Retina (tissue), 1 donor: ENCODE results near the gene SHF.

Experiments used
- DNase-seq: peaks from one replicate; pipeline ENCODE4 v3.0.0-alpha.2; 2016

SHF gene

DNA sequence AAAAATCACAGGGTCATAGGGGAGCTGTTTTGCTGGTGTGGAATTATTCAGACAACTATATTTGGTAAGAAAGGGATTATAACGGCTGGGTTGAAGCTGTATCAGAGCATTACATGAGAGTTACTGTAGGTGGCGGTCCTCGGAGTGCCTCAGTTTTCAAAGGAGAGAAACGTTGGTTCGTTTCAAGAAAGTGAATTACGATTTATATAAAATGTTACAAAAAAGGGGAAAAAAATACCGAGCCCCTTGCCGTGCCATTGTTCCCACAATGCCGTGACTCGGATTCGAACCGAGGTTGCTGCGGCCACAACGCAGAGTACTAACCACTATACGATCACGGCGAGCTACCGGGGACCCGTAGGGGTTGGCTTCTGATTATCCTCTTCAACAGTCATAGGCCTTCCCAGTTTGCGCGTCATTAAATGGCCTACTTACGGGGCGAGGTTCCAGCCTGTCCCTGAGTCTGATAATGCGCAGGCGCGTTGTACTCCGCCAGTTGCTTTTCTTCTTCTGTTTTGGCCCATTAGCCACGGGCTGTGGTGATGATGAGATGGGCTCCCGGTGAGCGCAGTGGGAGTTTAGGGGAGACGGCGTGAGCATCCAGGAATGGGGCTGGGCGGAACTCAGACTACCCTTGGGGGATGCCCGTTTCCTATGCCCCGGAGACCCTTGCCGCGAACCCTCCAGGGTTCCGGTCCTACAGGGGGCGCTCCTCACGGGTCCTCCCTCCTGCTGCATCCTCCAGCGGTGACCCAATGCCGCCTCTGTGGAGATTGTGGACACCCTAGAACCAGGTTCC, 10.8 kb upstream of the SHF start:
- peak; percentile 99 for DNase-seq

DNA sequence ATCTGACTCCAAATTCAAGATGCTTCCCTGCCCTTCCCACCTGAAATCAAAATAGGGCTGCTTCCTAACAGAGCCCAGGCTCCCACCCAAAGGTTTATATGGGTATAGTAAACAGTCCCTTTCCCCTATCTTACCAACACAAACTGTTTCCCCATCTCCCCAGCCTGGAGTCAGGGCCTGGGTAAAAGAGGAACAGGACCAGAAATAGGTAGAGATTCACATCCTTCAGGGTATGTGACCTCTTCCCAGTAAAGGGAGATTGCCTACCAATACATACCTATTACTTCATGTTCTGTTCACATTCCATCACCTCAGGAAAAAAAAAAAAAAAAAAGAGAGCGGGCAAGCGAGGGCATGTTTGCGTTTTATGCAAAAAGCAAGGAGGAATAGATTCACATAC, 9.7 kb upstream of the SHF start:
- no peak for DNase-seq

DNA sequence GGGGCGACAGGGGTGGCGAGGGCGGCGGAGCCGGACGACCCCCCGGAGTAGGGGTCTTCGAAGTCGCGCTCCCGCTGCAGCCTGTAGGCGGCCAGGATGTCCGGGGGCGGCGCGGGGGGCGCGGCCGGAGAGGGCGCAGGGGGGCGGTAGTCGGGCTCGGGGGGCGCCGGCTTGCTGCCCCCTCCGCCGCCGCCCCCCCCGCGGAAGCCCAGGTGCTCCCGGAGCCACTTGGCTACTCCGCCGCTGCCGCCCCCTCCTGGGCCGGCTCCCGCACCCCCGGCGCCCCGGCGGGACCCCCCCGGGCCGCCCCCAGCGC, 230 bp downstream of the SHF start:
- no peak for DNase-seq

DNA sequence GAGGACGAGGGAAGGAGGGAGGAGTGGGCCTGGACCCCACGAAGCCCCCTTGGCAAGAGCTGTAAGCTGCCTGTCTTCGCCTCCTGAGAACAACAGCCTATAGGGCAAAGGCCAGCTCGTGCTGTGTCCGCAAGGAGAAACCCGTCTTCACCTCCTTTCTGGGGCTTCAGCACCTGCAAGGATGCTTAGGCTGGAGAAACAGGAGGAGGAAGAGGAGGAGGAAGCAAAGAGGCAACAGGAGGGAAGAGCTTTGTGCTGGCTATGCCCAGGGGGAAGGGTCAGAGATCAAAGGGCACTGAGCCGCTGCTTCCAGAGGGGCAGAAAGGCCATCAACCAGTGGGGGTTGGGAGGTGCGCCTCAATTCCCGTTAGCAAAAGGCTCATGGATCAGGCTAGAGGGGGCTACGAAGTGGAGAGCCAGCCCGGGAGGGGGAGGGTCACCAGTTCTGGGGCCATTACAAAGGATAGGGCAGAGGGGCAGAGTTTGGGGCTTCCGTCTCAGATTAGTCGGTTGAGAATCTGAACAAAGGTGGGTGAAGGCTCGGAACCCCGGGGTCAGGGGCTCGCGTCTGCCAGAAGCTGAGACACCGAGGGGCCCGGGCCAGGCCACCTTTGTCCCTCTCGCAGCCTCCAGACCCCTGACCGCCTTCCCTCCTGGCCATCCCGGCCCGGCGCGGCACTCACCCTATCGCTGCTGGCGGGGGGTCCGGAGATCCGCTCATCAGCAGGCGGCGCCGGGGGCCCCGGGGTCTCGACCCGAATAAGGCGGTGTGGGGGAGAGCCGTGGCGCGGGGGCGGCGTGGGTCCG, 792 bp downstream of the SHF start:
- DNase-seq = peak; percentile 67

DNA sequence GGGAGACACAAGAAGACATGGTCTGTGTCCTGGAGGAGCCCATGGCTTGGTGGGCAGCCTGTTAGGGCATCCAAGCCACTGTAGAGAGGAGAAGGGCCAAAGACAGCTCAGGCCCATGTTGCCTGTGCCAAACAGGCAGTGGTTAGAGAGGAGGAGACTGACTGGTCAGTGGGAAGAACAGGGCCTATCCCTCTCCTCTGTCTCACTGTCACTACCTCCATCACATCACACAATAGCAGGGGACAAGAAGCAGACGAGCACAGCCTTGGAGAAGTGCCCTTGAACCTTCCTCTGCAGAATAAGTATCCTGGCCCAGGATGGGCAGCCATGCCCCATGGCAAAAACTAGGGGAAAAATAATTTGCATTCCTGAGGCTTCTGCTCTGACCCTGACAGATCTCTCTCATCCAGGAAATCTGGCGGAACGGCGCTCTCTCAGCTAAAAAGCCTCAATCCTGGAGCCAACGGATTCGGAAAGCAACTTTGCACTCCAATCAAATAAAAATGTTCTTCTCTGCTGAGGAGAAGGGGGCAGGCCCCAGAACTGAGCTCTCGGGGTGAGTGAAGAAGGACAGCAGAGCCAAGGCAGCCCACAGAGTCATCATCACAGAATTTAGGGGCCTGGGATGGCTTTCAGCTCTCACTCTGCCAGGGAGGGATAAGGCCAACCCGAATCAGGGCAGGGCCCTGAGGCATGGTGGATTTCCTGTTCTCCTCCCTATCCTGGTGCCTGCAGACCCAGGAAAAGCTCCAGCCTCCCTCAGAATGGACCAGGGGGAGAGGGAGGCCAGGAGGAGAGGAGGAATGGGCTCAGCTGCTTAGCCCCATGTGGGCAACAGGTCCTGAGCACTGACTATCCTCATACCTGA, 1.6 kb downstream of the SHF start:
- DNase-seq = peak; percentile 57

DNA sequence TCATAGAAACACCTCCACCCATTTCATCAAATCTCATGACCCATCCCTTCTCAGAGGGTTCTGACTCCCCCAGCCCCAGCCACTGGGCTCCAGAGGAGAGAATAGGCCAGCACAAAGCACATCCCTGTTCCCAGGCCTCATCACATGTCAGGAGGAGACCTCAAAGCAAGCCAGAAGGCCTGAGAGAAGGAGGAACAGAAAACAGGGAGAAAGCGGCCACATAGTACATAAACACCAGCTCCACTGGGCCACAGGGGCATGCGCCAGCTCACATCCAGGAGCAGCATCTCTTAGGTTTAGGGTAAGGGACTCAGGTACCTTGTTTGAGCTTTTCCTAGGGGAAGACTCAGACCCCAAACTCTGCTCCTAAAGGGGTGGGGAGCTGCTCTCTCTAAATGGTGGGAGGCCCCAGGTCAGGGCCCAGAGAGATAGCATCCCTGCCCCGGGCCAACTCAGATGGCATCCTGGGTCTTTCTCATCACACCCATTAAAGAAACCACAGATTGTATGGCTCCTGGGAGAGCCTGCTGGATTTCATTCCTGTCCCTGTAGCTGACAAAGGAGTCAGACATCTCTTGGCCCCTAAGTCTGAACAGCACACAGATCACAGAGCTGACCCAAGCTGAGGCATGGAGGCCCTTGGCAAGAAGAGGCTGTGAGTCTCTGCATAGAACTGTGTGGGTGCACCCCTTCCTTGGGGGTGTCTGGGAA, 2.5 kb downstream of the SHF start:
- peak; percentile 32 for DNase-seq

DNA sequence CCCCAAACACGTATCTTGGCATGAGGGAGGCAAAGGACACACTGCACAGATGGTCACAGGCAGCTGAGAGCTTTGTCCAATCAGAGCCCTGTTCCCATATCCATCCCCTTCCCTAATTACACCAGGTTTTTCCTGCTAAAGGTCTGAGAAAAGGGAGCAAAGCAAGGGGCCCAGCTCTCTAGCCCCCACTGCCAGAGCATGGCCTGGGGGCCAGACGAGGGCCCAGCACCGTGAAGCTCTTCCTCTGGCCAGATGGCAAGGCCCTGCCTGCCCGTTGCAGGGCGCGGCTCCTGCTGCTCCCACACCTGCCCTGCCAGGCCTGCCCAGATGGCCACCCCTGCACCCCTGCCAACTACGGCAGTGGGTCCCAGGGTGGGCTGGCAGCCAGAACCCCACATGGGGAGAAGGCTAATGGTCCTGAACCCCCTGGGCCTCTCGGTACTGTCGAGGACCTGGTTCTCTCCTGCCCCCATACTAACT, 3.2 kb downstream of the SHF start:
- peak; percentile 40 for DNase-seq

DNA sequence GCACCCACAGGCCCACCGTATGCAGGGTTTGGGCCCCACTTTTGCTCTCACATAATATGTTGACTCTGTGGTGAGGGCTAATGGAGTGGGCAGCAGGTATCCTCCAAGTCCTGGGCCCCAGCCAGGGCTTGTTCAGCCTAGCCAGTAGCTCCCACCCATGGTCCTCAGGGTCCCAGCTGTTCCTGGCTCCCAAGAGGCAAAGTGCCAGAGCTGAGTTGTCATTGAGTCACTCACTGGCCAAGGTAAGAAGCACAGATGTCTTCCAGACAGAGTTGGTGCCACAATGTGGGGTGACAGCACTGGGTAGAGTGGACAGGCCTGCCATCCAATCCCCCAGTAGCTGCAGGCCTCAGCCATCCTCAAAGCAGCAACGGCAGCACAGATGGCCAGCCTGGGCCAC, 4.3 kb downstream of the SHF start:
- DNase-seq = no peak

DNA sequence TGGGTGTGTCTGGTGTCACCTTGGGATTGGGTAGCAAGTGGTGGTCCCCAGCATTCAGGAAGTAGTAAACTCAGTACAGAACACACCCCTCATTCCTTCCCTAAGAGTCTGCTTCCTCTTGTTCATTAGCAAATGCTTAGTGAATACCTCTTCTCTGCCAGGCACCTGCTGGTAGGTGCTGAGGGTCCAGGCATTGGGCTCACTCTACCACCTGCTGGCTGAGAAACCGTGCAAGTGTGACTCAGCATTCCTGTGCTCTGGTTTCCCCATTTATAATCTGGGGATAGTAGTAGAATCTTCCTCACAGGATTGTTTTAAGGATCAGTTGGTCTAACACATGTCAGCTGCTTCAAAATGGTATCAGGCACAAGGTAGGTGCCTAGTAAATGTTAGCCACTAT, 4.8 kb downstream of the SHF start:
- no peak for DNase-seq

DNA sequence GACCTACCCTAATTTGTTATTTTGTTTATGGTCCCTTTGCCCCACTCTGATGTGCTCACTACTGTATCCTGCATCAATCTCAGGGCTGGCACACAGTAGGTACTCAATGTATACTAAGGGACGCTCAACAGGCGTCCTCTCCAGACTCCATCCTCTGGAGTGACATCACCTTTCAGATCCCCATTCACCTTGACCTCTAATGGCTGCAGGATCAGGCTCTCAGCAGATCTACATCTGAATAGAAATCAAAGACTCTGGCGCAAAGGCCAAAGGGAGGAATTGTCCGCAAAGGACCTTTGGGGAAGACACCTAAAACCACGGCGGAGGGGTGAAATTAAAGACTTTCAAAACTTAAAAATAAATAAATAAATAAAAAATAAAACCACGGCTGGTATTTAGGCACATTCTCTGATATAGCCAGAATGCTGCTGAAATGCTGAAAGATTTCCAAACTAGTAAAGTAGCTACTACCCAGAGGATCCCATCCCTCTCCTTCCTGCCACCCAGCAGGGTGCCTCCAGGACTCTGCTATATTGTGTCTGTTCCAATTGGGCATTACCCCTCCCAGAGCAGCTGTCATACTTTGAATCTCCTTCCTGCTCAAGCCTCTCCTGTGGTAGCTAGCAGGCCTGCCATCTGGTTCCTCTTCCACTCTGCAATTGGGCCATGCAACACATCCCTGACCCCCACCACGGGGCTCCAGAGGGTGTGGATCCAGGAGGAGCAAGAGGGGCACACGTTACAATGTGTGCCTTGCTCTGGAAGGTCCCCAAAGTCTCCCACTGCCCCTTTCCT, 6.1 kb downstream of the SHF start:
- DNase-seq = no peak

DNA sequence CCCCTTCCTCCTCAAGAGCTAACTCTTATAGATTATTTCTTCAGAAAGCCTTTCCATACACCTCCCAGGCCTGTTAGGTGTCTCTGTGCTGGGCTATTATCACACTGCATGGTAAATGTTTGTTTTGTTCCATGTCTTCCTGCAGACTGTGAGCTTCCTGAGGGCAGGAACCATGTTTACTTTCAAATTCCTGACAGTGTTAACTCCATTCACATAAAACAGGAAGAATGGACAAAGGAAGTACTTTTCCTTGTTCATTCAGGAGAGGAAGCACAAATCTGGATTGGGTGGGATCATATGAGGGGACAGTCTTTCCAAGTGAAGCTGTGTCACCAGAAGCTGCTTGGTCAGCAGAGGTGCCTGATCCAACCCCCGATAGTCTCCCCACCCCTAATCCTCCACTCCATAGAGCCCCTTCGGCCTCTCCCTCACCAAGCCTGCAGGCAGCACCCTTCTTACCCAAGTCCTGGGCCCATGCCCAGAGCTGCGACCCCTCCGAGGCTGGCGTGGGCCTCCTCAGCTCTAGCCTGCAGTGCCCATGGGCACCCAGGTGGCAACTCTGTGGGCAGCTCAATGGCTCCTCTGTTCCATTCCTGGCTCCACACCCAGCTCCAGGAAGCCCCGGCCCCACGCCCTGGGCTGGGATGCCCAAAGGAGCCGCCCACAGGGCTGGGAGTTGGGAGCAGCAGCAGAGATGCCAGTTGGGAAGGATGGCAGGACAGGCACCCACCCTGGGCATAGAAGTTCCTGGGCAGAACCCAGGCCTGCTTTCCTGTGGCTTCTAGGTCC, 6.9 kb downstream of the SHF start:
- no peak for DNase-seq

DNA sequence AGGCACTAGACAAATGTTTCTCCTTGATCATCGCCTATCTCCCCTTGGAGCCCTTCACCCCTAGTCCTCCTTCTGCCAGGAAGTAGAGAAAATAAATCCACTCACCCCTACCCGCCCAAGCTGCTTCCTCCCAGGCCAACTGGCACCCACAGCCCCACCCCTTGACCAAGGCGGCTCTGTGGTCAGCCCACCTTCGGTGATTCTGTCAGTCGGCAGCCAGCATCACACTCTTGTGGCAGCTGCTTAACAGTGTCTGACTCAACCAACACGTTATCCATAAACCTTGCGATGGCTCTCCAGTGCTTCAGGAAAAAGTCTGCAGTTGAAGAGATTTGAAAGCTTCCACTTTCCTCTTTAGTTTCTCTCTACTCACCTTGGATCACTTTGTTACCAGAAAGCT, 7.6 kb downstream of the SHF start:
- DNase-seq = no peak

DNA sequence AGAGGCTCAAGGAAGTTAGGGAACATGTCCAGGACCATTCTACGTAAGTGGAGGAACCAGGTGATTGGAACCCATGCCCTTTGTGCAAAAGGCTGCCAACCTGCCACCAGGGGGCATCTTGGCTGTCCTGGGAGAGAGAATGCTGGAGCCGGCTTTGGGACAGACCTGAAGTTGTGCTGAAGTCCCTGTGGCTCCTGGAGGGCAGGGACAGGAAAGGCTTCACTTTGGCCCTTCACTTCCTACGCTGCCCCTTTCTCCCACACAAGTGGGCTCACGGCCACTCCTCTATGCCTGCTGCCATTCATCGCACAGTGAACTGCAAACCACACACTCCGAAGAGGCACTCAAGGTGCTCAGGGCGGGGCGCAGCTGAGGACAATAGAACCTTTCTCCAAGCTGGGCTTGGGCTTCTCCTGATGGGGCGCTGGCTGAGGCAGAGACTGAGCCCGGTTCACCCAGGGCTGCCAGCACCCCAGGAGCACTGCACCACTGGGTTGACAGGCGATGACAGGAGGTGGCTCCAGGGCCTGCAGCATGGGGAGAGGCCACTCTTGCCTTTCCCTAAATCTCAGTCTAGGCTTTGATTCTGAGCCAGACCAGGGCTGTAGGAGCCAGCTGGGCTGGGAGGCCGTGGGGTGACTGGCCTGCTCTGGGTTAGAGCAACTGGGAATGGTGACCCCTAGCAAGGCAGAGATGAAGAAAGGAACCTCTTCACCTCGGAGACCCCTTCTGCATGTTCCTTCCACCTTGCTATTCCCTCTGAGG, 8.4 kb downstream of the SHF start:
- no peak for DNase-seq

DNA sequence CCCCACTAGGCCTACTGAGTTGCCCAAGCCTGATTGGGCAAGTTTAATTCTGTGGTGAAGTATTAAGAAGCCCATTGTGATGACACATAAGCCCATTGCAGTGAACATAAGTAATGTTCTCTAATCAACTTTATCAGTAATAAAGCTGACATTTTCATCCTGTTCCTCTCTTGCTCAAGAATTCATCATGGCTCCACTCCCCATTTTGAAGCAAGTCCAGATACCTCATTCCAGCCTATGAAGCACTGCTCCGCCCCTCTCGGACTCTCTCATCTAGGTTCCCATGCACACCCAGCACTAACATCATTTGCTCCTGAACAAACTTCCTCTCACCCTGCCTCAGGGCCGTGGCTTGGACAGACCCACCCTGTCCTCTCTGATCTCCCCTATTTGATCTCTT, 10.5 kb downstream of the SHF start:
- DNase-seq = no peak

DNA sequence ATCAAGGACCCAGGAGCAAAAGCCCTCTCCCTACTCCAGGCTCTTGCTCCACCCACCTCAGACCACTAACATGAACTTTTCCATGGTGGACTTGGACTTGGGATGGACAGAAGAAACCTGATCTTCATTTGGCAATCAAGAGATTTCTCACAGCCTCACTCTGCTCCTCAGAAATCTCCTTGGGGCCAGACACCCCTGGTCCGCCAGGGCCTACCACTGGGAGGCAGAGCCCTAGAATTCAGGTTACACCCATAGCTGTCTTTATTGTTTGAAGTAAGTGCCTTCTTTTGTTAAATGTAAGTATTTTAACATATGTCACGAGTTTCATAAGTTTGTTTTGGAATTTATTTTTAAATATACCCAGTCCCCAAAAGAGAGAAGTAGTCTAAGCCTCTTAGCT, 13.2 kb downstream of the SHF start:
- DNase-seq = no peak

DNA sequence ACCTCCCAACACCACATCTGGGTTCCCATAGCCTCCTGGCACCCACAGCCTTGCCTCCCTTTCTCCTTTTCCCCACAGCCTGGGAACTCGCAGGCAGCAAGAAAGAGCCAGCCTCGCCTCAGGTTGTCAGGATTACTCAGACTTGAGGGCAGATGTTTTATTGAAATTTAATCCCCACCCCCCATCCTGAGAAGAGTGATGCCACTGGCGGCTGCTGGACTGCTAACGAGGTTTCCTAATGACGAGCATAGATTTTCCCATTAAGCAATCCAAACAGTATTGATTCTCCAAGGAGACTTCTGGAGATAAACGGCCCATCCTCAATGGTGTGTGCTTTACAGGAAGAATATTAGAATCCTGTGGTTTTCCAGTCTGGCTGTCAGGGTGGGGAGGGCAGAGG, 13.7 kb downstream of the SHF start:
- DNase-seq = peak; percentile 38

DNA sequence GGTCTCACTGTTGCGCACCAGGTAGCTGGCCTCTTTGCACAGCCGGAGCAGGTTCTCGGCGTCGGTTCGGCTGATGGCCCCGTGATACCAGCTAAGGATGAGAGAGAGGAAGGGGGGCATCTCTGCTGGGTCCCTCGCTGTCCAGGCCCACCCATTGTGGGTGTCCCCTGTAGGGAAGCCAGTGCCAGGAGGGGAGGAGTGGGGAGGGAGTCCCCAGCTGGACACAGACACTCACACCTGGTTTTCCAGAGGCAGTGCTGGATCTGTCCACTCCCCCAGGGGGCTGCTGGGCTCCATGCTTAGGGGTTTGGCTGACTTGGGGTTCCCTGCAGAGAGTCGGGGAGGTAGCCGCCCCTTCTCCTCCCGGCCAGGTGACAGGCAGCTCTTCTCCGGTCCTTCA, 15.9 kb downstream of the SHF start:
- DNase-seq = no peak

DNA sequence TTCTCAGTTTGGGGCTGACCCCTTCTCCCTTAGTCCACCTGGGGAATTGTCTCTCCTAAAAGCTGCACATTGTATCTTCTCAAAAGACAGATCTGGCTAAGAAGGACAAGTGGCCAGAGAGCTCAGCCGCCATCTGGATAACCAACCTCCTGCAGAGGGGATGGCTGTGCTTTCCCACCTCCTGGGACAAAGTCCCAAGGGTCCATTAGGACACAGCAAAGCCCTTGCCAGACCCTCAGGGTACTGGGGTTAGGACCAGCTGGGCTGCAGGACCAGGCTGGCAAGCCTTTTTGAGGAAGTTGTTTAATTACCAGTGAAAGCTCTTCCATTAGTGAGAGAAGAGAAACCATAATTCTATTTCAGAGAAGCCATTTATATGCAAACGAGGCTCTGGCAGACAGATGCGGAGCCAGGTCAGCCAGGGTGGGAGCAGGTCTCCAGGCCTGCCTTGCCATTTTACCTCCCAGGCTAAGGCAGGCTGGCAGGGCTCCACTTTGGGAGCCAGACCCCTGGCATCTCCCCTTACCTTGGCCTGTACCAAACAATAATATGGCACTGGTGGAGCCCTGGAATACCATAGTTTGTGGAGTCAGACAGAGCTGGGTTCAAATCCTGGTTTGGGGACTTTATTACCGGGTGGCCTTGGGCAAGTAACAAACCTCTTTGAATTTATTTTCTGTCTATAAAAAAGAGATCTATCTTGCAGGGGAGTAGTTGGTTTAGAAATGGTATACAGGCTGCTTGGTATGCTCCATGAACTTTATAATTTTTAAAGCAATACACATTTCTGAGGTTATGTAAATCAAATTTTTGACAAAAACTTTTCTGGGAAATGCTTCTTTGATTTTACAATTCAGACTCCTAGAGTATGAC, 17.9 kb downstream of the SHF start:
- peak; percentile 54 for DNase-seq
